Measurements from ENCODE around the gene LYRM4.

- no peak for TF ChIP-seq CTCF (conservative IDR thresholded peaks at IDR 0.05; ENCODE audit: low read depth in 2 of 2)
- no peak for TF ChIP-seq EZH2 (IDR thresholded peaks at IDR 0.05; ENCODE audit: low read depth, unreplicated experiment)
- TF ChIP-seq POLR2AphosphoS5 (IDR thresholded peaks at IDR 0.05; ENCODE audit: low read depth): no peak
- no peak for TF ChIP-seq REST (IDR thresholded peaks at IDR 0.05; ENCODE audit: unreplicated experiment)
Observed at GRCh38 chr6:5167501-5167900, 93.2 kb downstream of the LYRM4 start.
